Activated T-cell treated with anti-CD3 and anti-CD28 coated beads for 24 hours (primary cell): ENCODE results near the gene ACOXL.
"Not testable (repeated sequence)": the region's sequence is repeated elsewhere in the genome, so short reads cannot be mapped to it uniquely, and the experiment has no call there.

ENCODE experiments used
- DNase-seq: peaks from one replicate; pipeline ENCODE4 v3.0.0-alpha.2; 2020; ENCODE audit warnings: low read depth

The ACOXL gene

GRCh38 chr2:110732422-110733413 is at the start of gene ACOXL:
Gene ACOXL, plus strand, starts transcription at chr2:110732573. Its CDS starts 35,817 bp downstream, at chr2:110768390.
- DNase-seq: no peak

GRCh38 chr2:110682872-110683271 is 49.5 kb upstream of the ACOXL start:
- DNase-seq: no peak

- not testable (repeated sequence) for DNase-seq
These were observed 44.4 kb upstream of the ACOXL start for GRCh38 chr2:110687775-110688484.

GRCh38 chr2:110688594-110689091 is 43.7 kb upstream of the ACOXL start:
- no peak for DNase-seq

GRCh38 chr2:110690083-110690965 is 42.0 kb upstream of the ACOXL start:
- no peak for DNase-seq

- DNase-seq: no peak
These were observed 40.6 kb upstream of the ACOXL start for GRCh38 chr2:110691612-110692258.

- not testable (repeated sequence) for DNase-seq
These were observed 37.1 kb upstream of the ACOXL start for GRCh38 chr2:110695146-110695898.

GRCh38 chr2:110698253-110698652 is 34.1 kb upstream of the ACOXL start:
- not testable (repeated sequence) for DNase-seq

- DNase-seq: no peak
These were observed 29.6 kb upstream of the ACOXL start for GRCh38 chr2:110702514-110703380.

GRCh38 chr2:110707386-110707965 is 24.9 kb upstream of the ACOXL start:
- DNase-seq: no peak

GRCh38 chr2:110708455-110708854 is 23.9 kb upstream of the ACOXL start:
- no peak for DNase-seq

GRCh38 chr2:110712737-110713136 is 19.6 kb upstream of the ACOXL start:
- no peak for DNase-seq

GRCh38 chr2:110713513-110714362 is 18.6 kb upstream of the ACOXL start:
- DNase-seq: no peak

GRCh38 chr2:110714452-110715224 is 17.7 kb upstream of the ACOXL start:
- DNase-seq: no peak

GRCh38 chr2:110716959-110717645 is 15.3 kb upstream of the ACOXL start:
- no peak for DNase-seq

GRCh38 chr2:110717734-110718133 is 14.6 kb upstream of the ACOXL start:
- DNase-seq: no peak

GRCh38 chr2:110718382-110718781 is 14.0 kb upstream of the ACOXL start:
- DNase-seq: no peak
